HG03460 (cell line): ENCODE measurements around the gene RCOR2.

Source experiments
- ATAC-seq: cut with Tn5 transposase; IDR thresholded peaks from one replicate; pipeline ENCODE4 v1.9.1; 2021; ENCODE audit not compliant: unreplicated experiment

Gene RCOR2

GRCh38 chr11:63907808-63908530 lies 9.0 kb downstream of the RCOR2 start:
- no peak for ATAC-seq

DNA sequence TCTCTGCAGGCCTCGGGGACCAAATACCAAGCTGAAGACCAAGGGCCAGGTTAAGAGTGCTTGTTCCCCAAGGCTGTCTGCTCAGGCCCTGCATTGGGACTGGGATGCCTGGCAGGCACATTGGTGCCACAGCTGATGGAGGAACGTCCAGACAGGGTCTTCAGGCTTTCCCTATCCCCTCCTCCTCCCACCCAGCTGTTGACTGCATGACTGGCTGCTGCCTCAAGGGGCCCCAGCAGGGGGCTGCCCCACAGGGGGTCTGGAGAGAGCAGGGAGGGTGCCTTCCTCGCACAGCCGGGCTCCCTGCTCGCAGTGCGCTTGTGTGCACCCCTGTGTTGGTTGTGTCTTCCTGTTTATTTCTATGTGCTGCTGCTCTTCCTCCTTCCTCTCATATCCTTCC lies 9.9 kb downstream of the RCOR2 start:
- ATAC-seq = no peak

DNA sequence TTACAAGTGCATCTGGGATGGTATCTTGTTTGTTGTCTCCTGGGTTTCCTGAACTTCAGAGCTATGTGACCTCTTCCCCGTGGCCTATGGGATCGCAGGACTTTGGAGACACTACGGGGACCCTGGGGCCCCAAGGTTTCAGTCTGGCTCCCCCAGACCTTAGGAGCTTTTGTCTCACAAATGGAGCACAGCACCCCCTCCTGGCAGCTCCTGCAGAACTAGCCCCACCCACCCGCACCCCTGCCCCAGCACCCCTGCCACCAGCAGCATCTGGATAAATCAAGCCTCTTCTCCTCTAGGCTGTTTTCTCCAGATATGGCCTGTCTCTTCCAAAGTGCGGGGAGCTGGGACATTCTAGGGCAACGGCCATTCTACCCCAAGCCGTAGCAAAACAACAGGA lies 10.4 kb downstream of the RCOR2 start:
- ATAC-seq = no peak

DNA sequence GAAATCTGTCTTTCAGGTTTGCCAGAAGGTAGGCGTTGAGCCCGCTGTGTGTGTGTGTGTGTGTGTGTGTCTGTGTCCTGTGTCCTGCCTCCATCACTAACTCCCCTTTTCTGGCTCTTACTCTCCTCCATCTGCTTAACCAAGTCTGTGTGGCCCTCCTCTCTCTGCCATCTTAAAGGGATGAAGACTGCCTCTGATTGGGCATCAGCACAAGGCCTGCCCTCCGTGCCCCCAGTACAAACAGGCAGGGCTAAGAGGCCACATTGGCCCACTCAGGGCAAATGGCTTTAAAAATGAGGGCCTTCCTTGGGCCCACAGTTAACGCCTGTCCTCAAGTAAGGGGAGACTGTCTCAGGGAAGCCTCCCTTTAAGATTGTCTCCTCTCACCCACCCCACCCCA lies 10.9 kb downstream of the RCOR2 start:
- no peak for ATAC-seq

- ATAC-seq = no peak
Observed at GRCh38 chr11:63905179-63905578, 11.8 kb downstream of the RCOR2 start.

- ATAC-seq = no peak
Observed at GRCh38 chr11:63904743-63905142, 12.2 kb downstream of the RCOR2 start.

DNA sequence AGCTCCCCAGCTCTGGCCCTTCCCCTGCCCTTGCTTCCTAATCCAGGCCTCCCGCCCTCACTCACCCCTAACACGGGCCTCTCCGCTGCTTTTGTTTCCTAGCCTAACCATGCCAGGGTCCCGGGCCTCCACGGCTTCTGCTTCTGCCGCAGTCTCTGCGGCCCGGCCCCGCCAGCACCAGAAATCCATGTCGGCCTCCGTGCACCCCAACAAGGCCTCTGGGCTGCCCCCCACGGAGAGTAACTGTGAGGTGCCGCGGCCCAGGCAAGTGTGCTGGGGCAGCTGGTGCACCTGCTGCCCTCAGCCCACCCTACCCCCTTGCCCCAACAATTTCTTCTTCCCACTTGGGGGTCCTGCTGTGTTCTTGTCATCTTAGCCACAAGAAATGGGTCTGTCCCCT lies 13.1 kb downstream of the RCOR2 start:
- ATAC-seq = no peak

GRCh38 chr11:63901660-63902059 lies 15.3 kb downstream of the RCOR2 start:
- no peak for ATAC-seq

DNA sequence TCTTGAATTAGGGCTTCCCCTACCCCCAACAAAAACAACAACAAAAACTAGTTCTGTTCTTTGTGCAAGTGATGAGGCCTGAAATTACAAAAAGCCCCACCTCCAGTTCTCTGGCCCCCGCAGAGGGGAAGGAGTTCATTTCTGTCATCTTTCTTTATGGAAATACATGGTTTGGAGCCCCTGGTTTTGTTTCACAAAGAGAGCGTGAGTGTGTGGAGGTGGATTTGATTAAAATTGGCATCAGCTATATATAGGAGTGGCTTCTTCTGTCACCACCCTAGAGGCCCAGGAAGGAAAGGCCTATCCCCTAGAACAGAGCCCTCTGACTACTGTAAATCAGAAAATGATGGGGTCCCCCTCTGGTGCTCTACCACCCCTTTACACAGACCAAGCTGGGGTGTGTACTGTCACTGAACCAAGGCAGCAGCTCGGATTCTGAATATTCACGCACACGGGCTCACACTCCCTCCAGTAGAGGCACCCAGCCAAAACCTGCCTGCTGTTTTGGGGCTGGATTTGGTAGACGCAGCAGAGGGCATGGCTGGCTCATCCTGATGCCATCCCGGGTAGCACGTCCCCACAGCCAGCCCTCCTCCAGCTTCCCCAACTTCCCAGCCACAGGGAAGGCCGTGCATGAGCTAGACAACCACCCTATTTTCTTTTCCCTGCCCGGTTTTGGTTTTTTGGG lies 19.4 kb downstream of the RCOR2 start:
- ATAC-seq = no peak

GRCh38 chr11:63896071-63896470 lies 20.9 kb downstream of the RCOR2 start:
- ATAC-seq = no peak

DNA sequence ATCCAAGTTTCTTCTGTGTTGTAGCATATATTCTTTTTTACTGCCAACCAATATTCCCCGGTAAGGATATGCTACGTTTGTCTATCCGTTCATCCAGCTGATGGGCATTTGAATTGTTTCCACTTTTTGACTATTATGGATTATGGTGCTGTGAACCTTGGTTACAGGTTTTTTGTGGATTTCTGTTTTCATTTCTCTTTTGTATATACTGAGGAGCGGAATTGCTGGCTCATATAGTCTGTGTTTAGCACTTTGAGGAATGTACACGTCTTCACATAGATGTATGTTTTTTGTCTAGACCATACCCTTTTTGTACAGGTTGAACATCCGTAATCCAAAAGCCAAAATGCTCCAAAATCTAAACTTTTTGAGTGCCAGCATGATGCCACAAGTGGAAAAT lies 23.6 kb downstream of the RCOR2 start:
- ATAC-seq = no peak

- ATAC-seq = no peak
Observed at GRCh38 chr11:63892228-63892627, 24.7 kb downstream of the RCOR2 start.

GRCh38 chr11:63890368-63890767 lies 26.6 kb downstream of the RCOR2 start:
- no peak for ATAC-seq

- ATAC-seq = no peak
Observed at GRCh38 chr11:63889344-63889743, 27.6 kb downstream of the RCOR2 start.

GRCh38 chr11:63888170-63889086 lies 28.5 kb downstream of the RCOR2 start:
- ATAC-seq = peak; percentile 70

DNA sequence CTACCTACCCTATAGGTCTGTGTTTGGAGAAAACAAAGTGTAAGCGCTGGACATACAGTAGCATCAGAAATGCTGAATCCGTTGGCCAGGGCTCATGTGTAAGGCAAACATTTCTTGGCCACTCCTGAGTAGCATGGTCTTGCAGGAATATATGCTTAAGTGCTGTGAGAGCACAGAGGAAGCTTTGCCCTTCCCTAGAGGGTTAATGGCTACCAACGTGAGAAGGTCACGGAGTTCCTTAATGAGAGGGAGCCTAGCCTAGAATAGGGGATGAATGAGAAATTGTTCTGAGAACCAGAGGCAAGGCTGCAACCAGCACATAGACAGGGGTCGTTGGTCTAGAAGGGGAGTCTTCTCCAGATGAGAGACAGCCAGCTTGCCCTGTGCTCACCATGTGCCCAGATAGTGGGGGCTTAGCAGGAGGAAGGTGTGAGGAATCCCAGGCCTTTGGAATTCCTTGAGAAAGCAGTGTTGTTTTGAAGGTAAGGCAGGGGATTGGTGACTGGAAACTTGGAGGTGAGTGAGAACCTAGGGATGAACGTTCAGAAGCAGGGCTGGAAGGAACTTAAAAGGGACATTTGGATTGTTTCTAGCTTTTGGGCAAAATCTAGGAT lies 29.5 kb downstream of the RCOR2 start:
- ATAC-seq = no peak

DNA sequence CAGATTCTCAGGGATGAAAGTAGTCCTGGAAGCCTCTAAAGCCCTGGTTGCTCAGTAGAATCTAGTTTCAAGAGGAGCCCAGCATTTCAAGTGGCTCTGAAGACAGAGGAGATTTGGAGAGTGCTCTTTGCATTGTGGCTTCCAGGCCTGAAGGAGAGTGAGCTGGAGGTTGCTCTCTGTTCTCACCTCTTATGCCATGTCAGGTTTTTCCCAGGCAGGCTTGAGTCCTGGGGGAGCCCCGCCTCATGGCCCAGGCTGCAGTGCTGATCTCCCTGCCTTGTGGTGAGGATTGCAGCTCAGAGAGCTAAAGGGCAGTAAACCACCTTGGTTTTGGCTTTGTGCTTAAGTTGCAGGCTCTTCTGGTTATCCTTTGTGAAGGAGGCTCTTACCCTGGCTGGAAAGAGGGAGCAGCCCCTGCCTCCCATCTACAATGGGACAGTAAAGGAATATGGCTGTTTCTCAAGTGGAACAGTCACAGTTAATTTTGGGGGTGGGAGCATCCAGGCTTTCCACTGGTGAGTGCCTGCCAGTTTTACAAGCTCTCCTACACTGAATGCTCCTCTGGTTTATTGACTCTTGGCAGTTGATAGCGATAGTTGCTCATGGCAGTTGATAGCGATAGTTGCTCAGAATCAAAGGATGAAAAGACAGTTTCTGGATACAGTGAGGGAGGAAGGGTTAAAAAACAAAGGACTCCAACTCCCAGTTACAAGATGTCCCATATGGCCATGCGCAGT lies 32.6 kb downstream of the RCOR2 start:
- no peak for ATAC-seq

GRCh38 chr11:63883791-63884190 lies 33.2 kb downstream of the RCOR2 start:
- no peak for ATAC-seq

DNA sequence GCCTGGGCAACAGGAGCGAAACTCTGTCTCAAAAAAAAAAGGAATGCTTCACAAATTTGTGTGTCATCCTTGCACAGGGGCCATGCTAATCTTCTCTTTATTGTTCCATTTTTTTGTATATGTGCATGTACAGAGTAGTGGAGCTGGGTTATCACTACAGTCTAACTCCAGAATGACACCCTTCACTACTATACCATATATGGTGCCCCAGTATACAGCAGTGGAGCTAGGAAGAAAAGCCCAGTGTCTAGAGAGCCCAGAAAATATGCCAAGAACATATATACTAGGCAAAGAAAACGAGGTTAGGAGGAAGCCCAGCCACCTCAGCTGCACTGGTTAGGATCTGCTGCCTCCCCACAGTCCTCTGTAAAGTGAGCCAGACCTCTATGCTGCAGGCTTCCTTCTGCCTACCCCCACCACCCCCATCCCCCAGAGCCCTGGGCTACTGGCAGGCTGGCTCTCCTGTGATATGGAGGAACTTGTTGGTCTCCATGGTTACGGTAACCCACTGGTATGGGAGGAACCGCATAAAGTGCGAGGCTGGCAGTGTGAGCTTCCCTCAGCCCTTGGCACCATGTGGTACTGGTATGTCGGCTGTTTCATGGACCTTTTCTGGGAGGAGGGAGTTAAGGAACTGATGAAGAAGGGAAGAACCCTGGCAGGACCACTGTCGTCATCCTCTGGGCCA lies 34.3 kb downstream of the RCOR2 start:
- no peak for ATAC-seq

DNA sequence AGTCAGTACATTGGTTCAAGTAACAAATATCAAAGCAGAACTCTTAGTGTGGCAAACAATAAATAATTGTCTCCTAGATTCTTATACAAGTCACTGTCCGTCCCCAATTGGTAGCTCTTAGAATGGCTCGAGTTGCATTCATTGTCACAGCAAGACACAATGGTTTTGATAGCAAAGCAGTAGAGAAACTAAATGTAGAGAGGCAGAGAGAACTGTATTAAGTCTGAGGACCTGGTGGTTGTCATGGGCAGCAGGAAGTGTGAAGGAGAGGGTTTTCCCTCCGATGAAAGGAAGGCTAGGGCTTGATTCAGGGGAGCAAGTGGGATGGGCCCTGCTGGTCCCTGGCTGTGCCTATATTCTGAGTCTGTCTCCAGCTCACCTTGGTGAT lies 36.6 kb downstream of the RCOR2 start:
- no peak for ATAC-seq
